ENCODE data around the gene MPND.
A peak's percentile ranks its signal among the peaks of the same experiment; 100 is the strongest.

MPND gene, protein sequence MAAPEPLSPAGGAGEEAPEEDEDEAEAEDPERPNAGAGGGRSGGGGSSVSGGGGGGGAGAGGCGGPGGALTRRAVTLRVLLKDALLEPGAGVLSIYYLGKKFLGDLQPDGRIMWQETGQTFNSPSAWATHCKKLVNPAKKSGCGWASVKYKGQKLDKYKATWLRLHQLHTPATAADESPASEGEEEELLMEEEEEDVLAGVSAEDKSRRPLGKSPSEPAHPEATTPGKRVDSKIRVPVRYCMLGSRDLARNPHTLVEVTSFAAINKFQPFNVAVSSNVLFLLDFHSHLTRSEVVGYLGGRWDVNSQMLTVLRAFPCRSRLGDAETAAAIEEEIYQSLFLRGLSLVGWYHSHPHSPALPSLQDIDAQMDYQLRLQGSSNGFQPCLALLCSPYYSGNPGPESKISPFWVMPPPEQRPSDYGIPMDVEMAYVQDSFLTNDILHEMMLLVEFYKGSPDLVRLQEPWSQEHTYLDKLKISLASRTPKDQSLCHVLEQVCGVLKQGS

DNA sequence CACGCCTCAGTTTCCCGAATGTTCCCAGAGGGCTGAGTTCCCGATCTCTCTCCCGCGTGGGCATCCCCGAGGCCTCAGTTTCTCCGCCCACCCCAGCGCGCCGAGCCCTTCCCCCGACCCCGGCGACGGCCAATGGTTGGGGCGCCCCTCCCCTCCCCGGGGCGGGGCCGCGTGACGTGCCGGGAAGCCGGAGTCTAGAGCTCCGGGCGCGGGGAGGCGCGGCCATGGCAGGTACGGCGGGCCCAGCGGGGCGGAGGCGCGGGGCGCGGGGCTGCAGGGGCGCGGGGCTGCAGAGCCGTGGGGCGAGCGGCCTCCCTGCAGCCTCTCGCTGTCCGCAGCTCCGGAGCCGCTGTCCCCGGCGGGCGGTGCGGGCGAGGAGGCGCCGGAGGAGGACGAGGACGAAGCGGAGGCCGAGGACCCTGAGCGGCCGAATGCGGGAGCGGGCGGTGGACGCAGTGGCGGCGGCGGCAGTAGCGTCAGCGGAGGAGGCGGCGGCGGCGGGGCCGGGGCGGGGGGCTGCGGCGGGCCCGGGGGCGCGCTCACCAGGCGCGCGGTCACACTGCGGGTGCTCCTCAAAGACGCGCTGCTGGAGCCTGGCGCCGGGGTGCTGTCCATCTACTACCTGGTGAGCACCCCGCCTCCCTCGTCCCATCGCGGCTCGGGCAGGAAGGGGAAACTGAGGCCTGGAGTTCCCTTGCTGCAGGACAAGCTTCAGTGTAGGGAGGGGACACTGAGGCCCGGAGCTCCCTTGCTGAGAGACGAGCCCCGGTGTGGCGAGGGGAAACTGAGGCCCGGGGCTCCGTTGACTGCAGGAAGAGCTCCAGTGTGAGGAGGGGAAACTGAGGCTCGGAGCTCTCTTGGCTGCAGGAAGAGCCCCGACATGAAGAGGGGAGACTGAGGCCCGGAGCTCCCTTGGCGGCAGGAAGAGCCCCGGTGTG lies at the start of gene MPND:
TSS of gene MPND (plus strand) at position 193 of the 938 bp plus-strand sequence. CDS start at position 225, 32 bp downstream.
- DNase-seq, result peak; percentile 96

DNA sequence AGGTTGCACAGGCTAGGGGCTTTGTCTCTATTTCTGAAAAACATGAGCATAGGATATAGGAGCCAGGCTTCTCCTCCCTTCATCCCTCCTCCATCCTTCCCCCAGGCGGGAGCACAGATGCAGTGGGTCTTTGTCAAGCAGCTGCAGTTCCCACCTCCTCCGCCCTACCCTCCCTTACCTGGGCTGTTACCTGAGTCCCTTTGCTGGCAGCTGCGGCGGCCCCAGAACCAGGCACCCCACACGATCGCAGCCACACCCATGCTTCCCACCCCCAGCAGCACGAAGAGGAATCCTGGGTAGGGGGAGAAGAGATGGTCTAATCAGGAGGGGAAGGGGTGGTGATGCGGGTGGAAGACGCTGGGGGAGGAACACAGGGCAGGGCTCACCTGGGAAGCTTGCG lies 49.0 kb upstream of the MPND start:
- DNase-seq, result peak; percentile 87

DNA sequence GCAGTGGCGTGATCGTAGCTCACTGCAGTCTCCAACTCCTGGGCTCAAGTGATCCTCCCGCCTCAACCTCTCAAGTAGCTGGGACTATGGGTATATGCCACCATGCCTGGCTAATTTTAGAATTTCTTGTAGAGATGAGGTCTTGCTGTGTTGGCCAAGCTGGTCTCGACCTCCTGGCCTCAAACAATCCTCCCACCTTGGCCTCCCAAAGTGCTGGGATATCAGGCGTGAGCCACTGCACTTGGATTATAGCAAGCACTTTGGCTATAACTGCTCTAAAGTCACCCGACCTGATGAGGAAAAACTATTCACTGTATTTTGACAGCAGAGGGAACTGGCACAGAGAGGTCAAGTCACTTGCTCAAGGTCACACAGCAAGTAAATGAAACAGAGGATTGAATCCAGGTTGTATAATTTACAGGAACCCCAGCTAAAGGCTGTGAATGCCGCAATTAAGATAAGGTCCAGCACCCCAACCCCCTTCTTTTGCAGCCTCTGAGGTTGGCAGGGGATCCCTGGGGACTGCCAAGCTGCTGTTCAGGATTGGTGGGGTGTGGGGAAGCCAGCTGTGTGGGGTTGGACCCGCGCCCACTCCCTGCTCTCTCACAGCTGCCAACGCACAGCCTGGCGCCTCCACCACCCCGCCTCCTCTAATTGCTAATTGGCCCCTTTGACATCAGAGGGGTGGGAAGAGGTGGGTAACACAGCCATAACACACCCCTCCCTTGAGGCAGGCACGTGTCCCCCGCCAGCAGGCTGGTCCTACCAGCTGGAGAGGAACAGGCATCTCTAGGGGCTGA lies 47.2 kb upstream of the MPND start:
- peak; percentile 99 for DNase-seq

DNA sequence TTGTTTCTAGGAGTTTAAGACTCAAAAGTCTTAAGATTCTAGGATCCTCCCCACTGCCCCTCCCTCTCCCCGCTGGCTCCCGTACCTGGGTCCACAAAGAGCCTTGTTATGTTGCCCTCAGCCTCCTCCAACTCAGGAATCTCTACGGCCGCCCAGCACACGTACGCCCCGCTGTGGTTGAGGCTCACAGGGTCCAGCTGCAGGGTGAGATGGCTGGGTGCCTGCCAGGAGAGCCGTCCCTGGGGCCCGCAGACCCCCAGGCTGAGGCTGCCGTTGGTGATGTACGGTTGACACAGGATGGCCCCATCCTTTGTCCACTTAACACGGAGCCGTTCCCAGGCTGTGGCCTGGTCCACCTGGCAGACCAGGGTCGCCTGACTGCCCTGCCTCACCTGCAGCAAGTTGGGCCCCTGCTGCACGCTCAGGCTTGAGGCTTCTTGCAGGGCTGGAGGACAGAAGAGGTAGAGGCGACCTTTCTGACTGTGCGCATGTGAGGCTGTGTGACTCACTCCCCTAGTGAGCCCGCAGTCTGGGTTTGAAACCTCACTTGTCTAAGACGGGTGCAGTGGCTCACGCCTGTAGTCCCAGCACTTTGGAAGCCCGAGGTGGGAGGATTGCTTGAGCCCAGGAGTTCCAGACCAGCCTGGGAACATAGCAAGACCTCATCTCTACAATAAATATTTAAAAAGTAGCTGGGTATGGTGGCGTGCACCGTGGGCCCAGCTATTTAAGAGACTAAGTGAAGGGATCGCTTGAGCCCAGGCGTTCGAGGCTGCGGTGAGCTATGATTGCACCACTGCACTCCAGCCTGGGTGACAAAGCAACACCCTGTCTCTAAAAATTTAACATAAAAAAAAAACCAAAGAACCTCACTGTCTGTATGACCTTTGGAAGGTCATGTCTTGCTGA lies 45.2 kb upstream of the MPND start:
- no peak for DNase-seq

DNA sequence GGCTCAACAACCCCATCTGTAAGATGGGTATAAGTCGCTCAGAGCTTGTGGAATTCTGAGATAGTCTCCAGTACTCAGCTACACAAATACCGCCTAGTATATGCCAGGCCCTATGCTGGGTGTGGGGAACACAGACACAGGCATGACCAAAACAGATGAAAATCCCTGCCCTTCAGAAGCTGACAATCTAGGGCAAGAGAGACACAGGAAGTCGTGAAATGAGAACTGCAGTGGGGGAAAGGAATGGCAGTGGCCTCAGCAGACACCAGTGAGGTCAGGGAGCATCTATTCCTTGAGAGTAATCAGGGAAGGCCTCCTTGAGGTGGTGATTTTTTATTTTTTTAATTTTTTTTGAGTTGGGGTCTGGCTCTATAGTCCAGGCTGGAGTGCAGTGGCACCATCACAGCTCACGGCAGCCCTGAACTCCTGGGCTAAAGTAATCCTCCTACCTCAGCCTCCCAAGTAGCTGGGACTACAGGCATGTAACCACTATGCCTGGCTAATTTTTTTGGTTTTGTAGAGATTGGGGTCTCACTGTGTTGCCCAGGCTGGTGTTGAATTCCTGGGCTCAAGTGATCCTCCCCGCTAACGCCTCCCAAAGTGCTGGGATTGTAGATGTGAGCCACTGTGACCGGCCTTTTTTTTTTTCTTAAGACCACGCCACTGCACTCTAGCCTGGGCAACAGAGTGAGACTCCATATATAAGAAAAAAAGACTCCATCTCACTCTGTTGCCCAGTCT lies 44.4 kb upstream of the MPND start:
- no peak for DNase-seq

DNA sequence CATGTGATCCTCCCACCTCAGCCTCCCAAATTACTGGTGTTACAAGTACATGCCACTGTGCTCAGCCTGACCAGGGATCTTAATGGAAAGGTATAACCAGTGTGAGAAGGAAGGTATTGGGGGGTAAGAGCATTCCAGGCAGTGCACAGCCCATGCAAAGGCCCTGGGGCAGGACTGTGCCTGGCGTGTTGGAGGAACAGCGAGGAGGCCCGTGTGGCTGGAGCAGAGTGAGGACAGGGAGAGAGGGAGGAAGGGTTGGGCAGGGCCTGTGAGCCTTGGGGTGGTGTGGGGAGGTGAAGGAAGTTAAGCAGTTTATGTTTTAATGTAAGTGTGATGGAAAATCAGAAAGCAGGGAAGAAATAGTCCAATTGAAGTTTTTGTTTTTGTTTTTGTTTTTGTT lies 42.8 kb upstream of the MPND start:
- DNase-seq, result no peak

DNA sequence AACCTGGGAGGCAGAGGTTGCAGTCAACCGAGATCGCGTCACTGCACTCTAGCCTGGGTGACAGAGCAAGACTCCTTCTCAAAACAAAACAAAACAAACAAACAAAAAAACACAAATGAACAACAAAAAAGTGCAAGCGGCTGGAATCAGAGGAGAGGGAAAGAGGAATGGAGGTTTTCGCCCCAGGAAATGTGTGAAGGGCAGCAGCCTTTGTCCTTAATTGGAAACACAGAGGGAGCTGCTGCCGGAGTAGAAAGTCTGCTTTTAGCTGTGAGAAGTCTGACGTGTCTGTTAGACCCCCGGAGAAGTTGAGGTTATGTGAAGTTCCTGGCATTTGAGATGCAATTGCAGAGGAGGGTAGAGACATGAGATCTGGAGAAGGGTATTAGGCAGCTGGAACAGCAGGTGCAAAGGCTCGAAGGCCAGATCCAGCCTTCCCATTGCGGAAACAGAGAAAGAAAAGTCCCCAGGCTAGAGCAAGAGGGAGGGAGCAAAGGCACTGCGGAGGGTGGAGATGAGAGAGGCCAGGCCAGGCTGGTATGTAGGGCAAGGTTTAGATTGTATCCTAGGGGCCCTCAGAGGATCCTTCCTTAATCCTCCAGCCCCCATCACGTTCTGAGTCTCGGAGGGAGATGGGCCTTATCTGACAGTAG lies 41.6 kb upstream of the MPND start:
- no peak for DNase-seq

DNA sequence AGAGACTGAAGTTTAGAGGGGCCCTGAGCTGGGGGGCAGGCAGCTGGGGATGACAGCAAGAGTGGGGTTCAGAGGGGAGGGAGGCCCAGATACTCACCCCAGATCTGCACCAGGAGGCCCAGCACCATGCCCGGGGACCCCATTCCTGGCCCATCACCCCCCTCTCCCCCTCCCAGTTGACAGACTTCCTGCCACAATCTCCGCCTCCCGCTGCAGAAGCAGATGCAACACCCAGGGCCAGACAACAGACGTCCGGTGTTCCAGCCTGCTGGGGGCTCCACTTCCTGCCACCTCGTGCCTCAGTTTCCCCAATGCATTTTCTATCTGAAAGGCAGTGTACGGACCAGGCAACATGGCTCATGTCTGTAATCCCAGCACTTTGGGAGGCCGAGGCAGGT lies 41.1 kb upstream of the MPND start, which contains the start of gene TMIGD2:
TSS of gene TMIGD2 (minus strand) at position 147 of the 398 bp plus-strand sequence. CDS start at position 143, 4 bp downstream.
- no peak for DNase-seq

DNA sequence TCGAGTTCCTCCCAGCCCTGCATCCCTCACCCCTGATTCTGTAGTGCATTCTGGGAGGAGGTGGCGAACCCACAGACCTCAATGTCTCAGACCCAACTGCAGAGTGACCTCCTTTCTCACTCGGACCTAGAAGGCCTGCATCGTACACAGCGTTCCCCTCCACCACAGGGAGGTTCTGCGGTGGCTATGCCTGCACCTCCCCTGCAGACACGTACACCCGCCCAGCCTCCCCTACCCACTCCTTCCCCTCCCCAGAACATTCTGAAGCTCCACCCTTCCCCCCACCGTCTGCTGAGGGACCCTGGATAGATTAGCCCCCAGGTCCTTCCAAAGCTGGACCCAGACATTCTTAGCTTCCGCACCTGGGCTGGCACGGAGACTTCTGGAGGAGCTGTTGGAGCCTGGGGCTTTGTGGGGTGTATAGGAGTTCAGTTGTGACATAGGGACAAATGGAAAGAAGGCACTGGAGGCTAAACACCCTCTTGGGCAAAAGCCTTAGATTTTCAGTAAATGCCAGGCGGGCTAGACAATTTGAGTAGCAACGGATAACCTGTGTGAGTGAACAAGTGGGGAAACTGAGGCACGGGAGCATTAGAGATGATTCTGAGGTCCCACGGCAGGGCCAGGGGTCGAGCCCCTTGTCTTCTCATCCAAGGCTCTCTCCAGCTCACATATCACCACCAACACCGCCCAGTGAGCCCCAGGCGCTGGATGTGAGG lies 39.4 kb upstream of the MPND start:
- DNase-seq, result no peak

DNA sequence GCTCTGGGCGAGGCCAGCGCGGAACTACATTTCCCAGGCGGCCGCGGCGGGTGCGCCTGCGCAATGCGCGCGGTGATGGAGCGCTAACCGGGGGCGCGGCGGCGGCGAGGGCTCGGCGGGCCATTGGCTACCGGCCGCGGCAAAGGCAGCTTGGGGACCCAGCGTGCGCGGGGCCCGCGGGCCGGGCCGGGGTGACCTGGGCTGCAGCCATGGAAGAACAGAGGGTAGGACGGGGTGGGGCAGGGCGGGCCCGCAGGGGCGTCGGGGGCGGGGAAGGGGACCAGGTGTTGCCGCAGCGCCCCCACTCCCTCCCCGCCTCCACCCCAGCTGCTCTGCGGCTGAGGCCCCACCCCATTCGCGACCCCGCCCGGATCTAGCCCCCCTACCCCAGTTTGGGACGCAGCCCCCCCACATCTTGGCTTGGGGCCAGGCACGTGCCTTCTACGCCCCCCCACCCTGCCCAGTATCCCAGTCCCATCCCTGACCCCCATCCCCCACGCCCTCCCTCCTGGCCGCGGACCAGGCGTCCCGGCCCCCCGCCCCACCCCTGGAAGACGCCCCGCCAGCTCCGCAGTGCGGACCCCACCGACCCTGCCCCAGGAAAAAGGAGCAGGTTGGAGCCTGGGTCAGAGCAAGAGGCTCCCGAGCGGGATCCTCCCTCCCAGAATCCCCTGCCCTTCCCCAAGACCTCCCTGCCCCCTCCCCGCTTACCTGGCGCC lies 38.7 kb upstream of the MPND start, which contains the start of gene FSD1:
TSS of gene FSD1 (plus strand) at position 61 of the 719 bp plus-strand sequence. CDS start at position 210, 149 bp downstream.
- peak; percentile 88 for DNase-seq

DNA sequence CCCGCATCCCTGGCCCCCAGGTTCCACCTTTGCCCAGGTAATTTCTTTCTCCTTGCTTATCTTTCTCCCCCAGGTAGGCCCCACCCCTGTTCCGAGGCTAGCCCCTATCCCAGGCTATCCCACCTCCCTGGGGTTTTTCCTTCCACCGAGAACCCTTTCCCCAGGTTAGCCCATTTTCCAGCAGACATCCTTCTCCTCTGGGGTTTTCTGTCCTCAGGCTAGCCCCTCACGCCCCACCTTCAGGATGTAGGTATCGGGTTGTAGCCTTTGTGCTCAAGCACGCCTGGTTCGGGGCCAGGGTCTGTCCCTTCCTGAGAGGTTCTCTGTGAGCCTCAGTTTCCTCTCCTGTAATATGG lies 38.1 kb upstream of the MPND start:
- peak; percentile 31 for DNase-seq

DNA sequence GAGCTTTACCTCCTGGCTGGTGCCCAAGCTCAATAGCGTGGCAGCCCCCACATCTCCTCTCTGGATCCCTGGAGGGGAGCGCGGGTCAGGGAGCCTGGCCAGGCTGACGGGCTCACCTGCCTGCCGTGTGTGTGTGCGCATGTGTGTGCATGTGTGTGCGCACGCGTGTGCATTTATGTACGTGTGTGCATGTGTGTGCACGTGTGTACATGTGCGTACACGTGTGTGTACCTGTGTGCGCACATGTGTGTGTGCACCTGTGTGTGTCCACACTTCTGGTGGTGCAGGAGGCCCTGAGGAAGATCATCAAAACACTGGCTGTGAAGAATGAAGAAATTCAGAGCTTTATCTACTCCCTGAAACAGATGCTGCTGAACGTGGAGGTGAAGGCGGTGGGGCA lies 37.7 kb upstream of the MPND start:
- DNase-seq, result no peak

DNA sequence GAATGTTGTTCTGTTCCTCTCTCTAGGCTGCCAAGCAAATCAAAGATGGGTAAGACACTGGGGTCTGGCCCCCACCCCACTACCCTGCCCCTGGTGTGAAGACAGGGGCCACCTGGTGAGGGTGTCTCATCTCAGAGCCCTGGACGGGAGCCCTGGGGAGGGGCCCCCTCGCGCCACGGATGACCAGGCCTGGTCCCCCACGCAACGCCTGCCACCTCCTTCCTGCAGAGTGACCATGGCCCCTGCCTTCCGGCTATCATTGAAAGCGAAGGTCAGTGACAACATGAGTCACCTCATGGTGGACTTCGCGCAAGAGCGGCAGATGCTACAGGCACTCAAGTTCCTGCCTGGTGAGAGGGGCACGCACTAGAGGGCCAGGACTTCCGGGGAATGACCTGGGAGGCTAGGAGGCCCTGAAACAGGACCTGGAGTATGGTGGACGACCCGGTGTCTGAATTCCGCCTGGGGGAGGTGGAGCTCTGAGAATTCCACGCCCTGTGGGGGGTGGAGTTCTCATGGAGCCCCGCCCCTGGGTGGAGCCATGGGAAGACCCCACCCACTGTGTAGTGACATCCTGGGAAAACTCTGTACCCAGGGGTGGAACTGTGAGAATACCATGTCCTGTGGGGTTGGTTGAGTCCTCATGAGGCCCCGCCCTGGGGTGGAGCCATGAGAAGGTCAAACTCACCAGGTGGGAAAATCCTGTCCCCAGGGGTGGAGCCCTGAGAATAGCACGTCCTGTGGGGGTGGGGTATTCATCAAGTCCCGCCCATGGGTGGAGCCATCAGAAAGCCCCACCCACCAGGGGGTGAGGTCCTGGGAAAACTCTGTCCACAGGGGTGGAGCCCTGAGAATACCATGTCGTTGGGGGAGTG lies 32.9 kb upstream of the MPND start:
- DNase-seq, result peak; percentile 27

DNA sequence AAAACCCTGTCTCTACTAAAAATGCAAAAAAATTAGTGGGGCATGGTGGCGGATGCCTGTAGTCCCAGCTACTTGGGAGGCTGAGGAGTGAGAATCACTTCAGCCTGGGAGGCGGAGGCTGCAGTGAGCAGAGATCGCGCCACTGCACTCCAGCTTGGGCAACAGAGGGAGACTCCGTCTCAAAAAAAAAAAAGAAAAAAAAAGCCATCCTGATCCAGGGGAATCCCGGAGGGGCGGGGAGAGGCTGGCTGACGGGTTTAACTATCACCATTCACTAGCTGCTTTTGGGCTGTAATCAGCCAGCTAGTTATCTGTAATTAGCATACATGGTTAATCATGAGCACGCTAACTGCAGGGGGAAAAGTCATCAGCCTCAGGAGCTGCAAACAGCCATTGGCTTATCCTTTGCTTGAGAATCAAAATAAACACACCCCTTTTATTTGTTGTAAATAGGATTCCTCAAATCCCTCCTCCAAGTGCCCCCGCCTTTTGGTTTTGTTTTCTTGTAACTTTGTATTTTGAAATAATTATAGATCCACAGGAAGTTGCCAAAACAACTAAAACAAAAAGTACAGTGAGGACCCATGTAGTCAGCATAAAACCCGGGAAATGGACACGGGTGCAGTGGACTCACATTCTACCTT lies 29.4 kb upstream of the MPND start:
- peak; percentile 22 for DNase-seq

DNA sequence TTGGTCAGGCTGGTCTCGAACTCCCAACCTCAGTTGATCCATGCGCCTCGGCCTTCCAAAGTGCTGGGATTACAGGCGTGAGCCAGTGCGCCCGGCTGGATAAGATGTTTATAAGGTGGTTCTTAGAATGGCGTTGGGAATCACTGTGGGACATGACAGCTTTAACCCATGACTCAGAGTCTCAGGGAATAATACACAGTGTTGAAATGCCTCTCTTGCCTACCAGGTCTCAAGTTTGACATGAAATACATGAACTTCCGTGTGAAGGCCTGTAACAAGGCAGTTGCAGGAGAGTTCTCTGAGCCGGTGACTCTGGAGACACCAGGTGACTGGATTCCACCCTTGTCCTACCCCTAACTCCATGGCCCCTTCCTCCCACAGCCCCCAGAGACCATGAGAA lies 26.4 kb upstream of the MPND start:
- DNase-seq, result no peak

DNA sequence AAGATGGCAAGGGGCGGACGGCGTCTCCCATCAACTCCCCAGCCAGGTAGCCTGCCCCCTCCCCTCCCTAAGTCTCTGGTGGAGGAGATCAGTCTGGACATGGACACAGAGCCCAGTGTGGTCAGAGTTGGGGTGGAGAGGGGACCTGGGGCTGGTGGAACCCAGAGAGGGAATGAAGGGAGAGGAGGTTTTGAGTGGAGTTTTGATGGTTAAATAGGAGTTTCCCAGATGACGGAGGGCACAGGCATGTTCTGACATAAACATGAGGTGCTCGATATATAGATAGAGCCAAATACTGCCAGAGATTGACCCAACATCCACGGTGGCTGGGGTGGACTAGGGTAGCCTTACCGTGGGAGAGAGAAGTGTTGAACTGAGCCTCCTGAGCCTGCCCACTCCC lies 24.9 kb upstream of the MPND start:
- no peak for DNase-seq

DNA sequence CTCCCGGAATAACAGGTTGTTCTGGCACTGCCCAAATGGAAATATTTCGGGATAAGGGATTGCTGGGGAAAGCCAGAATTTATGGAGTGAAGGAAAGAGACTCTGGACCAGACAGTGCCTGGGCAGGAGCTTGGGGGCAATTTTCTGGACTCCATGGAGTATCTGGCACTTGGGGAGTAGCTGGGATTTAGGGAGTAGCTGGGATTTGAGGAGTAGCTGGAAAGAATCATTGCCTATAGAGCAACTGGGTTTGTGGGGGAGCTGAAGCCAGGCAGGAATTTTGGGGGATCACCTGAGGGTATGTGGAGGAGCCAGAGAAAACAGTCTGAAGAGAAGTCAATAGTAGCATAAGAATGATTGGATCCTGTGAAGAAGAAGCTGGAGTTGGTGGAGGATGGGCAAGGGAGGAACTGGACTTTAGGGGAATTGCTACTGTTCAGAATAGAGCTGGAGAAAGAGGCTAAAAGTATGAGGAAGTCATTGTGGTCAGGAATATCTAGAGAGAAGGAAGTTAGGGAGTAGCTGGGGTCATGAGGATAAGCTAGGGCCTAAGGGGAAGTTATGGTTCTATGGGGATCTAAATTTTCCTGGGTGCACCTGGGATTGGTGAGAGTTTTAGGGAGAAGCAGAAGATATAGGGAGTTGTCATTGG lies 24.2 kb upstream of the MPND start:
- no peak for DNase-seq

All from NCI-H69 (cell line).